ENCODE measurements around the gene TBL2.

The TBL2 gene, protein sequence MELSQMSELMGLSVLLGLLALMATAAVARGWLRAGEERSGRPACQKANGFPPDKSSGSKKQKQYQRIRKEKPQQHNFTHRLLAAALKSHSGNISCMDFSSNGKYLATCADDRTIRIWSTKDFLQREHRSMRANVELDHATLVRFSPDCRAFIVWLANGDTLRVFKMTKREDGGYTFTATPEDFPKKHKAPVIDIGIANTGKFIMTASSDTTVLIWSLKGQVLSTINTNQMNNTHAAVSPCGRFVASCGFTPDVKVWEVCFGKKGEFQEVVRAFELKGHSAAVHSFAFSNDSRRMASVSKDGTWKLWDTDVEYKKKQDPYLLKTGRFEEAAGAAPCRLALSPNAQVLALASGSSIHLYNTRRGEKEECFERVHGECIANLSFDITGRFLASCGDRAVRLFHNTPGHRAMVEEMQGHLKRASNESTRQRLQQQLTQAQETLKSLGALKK

DNA sequence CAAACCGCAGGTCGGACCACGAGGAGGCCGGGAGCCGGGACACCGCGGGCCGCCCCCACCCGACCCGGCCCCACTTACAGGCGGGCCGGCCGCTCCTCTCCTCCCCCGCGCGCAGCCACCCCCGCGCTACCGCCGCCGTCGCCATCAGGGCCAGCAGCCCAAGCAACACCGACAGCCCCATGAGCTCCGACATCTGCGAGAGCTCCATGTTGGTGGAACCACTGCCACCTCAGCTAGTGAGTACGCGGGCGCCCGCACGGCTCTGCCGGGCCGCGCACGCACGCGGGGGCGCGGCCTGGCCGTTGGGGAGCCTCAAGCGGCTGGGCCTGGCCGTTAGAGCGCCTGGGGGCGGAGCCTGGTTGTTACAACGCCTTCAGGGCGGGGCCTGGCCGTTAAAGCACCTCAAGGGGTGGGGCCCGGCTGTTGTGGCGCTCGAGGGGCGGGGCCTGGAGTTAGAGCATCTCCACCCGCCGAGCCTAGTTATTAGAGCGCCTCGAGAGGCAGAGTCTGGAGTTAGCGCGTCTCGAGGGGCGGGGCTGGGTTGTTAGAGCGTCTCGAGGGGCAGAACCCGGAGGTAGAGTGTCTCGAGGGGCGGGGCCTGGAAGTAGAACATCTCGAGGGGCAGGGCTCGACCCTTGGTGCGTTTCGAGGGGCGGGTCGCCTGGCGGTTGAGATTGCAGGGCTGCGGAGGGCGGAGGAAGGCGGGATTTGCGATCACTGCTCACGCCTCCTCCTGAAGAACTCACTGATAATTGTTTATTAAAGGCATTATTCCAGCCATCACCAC lies at the start of gene TBL2:
Gene TBL2 (minus strand): TSS at position 238 of the 787 bp plus-strand sequence. CDS start 30 bp downstream, at position 208.
- TF ChIP-seq, protein P1, sequence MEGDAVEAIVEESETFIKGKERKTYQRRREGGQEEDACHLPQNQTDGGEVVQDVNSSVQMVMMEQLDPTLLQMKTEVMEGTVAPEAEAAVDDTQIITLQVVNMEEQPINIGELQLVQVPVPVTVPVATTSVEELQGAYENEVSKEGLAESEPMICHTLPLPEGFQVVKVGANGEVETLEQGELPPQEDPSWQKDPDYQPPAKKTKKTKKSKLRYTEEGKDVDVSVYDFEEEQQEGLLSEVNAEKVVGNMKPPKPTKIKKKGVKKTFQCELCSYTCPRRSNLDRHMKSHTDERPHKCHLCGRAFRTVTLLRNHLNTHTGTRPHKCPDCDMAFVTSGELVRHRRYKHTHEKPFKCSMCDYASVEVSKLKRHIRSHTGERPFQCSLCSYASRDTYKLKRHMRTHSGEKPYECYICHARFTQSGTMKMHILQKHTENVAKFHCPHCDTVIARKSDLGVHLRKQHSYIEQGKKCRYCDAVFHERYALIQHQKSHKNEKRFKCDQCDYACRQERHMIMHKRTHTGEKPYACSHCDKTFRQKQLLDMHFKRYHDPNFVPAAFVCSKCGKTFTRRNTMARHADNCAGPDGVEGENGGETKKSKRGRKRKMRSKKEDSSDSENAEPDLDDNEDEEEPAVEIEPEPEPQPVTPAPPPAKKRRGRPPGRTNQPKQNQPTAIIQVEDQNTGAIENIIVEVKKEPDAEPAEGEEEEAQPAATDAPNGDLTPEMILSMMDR (IDR thresholded peaks at IDR 0.05; ENCODE audit: low read depth, low read length) = no peak
- H3K4me3 ChIP-seq (ENCODE audit: low read depth, low read length) = peak within 1 kb of the TSS; percentile 76

DNA sequence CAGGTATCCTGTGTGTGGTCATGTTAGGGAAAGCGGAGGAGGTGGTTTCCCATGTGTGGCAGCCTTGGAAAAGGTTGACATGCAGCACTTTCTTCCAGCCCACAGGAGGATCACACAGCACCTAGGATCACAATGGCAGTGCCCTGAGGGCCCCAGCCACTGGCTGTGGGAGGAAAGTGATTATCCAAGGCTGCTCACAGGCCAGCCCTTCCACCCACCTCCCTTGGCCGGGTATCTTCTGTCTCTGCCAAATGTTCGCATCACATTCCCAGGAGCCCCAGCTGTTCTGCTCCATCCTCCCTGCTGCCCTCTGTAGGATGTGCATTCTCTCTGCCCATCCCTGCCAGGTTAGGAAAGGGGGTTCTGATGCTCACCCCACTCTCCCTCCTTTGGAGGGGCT lies 48.4 kb upstream of the TBL2 start:
- no peak overlapping the region for H3K4me3 ChIP-seq (ENCODE audit: low read depth, low read length)
- TF ChIP-seq, protein P1 (IDR thresholded peaks at IDR 0.05; ENCODE audit: low read depth, low read length) = 0 out of 2 replicates have a peak, but pooled peaks have one; percentile 6

DNA sequence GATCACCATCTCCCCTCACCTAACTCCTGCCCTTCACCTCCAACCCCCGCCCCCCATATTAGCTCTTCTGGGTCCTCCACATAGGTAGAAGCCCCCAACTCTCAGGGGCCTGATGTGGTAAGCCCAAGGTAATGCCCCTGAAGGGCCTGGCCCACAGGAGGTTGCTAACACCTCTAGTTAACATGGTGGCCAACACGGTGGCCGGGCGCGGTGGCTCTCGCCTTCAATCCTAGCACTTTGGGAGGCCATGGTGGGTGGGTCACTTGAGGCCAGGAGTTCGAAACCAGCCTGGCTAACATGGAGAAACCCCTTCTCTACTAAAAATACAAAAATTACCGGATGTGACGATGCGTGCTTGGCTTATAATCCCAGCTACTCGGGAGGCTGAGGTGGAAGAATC lies 46.9 kb upstream of the TBL2 start:
- TF ChIP-seq, protein P1 (IDR thresholded peaks at IDR 0.05; ENCODE audit: low read depth, low read length) = no peak
- H3K4me3 ChIP-seq (ENCODE audit: low read depth, low read length) = no peak overlapping the region

DNA sequence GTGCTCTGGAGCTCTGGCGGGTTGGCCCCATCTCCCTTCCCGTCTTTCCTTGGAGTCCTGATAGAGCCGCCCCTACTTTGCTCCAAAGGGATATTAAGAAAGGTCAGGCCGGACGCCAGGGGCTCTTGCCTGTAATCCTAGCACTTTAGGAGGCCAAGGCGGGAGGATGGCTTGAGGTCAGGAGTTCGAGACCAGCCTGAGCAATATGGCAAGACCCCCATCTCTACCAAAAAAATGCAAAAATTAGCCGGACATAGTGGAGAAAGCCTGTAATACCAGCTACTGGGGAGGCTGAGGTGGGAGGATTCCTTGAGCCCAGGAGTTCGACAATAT lies 46.3 kb upstream of the TBL2 start:
- H3K4me3 ChIP-seq (ENCODE audit: low read depth, low read length) = no peak overlapping the region
- TF ChIP-seq, protein P1 (IDR thresholded peaks at IDR 0.05; ENCODE audit: low read depth, low read length) = no peak

DNA sequence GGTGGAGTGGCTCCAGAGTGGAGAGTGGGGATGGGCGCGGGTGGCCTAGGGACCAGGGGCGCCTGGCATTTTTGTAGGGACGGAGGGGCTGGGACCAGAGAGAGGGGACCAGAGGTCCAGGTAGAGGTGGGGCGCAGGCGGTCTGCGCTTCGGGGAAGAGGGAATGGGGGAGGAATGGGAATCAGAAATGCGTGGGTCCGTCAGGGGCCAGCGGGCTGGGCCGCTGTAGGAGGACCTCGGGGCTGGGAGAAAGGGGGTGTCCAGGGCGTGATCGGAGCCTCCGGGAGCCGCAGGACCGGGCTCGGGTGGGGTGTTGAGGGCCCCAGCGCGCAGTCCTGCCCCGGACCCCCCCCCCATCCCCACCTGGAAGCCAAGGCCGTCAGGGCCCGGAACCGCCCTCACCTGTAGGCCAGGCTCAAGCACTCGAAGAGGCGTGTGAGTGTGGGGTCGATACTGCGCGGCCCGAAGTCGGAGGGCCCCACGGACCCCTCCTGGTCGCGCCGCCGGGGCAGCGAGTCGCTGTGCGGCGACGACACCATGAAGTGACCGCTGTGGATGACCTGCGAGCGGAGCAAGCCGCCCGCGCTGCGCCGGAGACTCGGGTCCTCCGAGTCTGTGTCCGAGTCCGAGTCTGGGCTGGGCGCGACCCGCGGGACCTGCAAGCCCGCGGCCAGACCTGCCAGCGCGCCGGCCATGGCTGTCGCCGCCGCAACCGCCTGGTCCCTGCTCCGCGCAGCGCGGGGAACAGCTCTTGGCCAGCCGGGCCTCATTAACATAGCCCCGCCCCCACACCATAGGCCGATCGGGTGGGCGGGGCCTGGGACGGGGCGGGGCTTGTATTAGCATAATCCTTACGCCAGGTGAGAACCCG lies 45.7 kb upstream of the TBL2 start, which contains the start of gene MLXIPL:
Gene MLXIPL (minus strand): TSS at position 725 of the 871 bp plus-strand sequence. CDS start 30 bp downstream, at position 695.
- TF ChIP-seq, protein P1 (IDR thresholded peaks at IDR 0.05; ENCODE audit: low read depth, low read length) = no peak
- H3K4me3 ChIP-seq (ENCODE audit: low read depth, low read length) = no peak within 1 kb of the TSS

DNA sequence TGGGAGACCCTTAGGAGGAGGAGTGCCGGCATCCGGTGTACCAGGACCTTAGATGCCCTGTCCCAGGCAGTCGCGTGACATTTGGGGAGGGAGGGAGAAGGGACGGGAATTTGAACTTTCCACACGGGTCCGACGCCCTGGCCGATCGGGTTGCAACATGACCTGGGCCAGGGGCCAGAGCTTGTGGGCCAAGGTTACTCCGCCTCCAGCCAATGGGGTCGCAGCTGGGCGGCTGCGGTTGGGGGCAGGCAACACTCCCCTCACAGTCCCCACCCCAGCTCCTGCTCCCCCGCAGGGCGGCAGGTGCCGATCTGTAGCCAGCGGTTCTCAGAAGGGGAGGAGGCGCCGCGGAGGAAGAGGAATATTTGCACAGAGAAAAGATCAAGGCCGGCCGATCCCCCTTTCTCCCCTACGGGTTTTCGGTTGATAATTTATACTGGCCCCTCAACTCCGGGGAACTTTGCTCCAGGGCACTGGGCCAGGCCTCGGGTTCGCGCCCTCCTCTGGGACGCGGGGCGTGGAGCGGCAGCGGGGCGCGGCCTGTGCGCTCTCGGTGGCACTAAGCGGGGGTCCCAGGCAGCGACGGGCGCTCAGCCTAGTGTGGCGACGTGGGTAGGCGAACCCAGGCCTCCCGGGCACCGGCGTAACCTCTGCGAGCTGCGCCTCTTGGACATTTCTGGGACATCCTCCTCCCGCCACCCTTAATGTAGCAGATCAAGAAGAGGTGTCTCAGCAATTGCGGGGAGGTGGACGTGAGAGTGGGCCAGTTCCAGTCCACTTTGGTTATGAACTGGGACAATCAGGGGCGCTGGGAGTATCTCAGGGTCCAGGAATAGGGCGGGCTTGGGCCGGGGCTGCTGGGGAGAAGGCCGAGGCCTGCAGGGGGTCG lies 44.8 kb upstream of the TBL2 start:
- H3K4me3 ChIP-seq (ENCODE audit: low read depth, low read length) = no peak overlapping the region

More for the DNA sequence above, 44.8 kb upstream of the TBL2 start:
- TF ChIP-seq, protein P1 (IDR thresholded peaks at IDR 0.05; ENCODE audit: low read depth, low read length) = no peak
